GM21367 (cell line): ENCODE measurements around the gene CERS6.

ENCODE experiments used
- ATAC-seq: cut with Tn5 transposase; IDR thresholded peaks from one replicate; pipeline ENCODE4 v1.9.1; 2021; ENCODE audit not compliant: unreplicated experiment

The CERS6 gene

GRCh38 chr2:168819050-168819715 lies 363.1 kb downstream of the CERS6 start:
- no peak for ATAC-seq

- no peak for ATAC-seq
These were observed 363.9 kb downstream of the CERS6 start for GRCh38 chr2:168819829-168820489.

GRCh38 chr2:168821577-168821976 lies 365.5 kb downstream of the CERS6 start:
- no peak for ATAC-seq

DNA sequence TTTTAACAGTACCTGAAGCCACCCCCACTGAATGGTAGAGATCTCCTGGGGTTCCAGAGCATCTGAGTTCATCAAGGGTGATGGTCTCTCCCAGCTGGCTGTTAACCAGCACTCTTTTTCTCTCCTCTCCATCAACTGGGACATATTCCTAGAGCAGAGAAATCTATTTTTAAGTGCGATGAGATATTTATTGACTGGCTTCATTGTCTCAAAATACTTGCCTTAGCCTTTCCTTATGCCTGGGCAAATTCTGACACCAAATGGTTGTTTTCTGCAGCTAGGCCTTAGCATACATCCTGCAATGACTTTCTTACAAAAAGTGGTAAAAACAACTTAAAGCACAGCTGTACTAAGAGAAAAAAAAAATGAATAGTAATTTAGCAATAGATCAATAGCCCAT lies 365.9 kb downstream of the CERS6 start:
- ATAC-seq = no peak
